H1 (cell line): ENCODE results near the gene MMP11.

Source experiments
- ASH2L ChIP-seq: fragments of 200-600, 300-600 bp; sonication (generic); IDR thresholded peaks from one replicate; pipeline ENCODE4 v1.7.1; 2017; ENCODE audit warnings: low read length
- CHD2 ChIP-seq: IDR thresholded peaks from 2 replicates; pipeline ENCODE4 v1.6.1; 2012; ENCODE audit warnings: low read length, improper control_type of control experiment
- CREB1 ChIP-seq: IDR thresholded peaks from 2 replicates; pipeline ENCODE4 v1.6.1; 2012; ENCODE audit warnings: inconsistent platforms
- HDAC6 ChIP-seq: IDR thresholded peaks from one replicate; pipeline ENCODE4 v1.7.1; 2012; ENCODE audit warnings: low read depth, mild to moderate bottlenecking, inconsistent platforms, low read length, moderate library complexity
- JUN ChIP-seq: IDR thresholded peaks from 2 replicates; pipeline ENCODE4 v1.6.1; 2011; ENCODE audit warnings: low read depth, mild to moderate bottlenecking, improper control_type of control experiment, low read length
- POLR2AphosphoS5 ChIP-seq: IDR thresholded peaks from 2 replicates; pipeline ENCODE4 v1.6.1; 2011; ENCODE audit warnings: low read depth, low read length
- TBP ChIP-seq: IDR thresholded peaks from 2 replicates; pipeline ENCODE4 v1.6.1; 2011; ENCODE audit warnings: low read depth, low read length, improper control_type of control experiment
- TCF12 ChIP-seq: IDR thresholded peaks from 2 replicates; pipeline ENCODE4 v1.6.1; 2011; ENCODE audit warnings: low read depth, mild to moderate bottlenecking, low read length
- USF2 ChIP-seq: IDR thresholded peaks from 2 replicates; pipeline ENCODE4 v1.6.1; 2011; ENCODE audit warnings: low read length, improper control_type of control experiment
- ZNF274 ChIP-seq: IDR thresholded peaks from 2 replicates; pipeline ENCODE4 v1.7.0; 2012; ENCODE audit warnings: low read length, borderline replicate concordance; ENCODE audit errors: extremely low read depth

GRCh38 chr22:23801238-23801821, 28.7 kb downstream of the MMP11 start:
- TF ChIP-seq JUN (no peak), POLR2AphosphoS5 (no peak), ZNF274 (no peak), TBP (no peak), HDAC6 (no peak), TCF12 (no peak), USF2 (no peak), ASH2L (no peak), CREB1 (no peak), CHD2 (no peak)
